ENCODE measurements around the gene HERC2.

DNA sequence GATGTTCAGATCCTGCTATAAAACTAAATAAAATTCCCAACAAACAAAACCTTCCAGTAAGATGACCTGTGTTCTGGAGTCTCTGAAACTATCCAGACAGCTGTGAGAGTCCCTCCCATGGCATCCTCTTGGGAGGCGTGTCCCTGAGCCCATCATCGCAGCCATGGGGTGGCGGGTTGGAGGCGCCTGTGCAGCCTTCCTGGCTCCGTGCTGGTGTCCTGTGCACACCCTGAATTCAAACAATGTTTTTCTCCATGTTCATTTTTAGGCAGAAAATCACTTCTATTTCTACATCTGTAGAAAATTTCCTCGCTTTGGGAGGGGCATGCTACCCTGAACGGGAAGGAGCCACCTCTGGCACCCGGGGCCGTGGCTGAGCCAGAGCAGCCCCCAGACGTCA, 203.4 kb downstream of the HERC2 start:
- TF ChIP-seq, protein P1, sequence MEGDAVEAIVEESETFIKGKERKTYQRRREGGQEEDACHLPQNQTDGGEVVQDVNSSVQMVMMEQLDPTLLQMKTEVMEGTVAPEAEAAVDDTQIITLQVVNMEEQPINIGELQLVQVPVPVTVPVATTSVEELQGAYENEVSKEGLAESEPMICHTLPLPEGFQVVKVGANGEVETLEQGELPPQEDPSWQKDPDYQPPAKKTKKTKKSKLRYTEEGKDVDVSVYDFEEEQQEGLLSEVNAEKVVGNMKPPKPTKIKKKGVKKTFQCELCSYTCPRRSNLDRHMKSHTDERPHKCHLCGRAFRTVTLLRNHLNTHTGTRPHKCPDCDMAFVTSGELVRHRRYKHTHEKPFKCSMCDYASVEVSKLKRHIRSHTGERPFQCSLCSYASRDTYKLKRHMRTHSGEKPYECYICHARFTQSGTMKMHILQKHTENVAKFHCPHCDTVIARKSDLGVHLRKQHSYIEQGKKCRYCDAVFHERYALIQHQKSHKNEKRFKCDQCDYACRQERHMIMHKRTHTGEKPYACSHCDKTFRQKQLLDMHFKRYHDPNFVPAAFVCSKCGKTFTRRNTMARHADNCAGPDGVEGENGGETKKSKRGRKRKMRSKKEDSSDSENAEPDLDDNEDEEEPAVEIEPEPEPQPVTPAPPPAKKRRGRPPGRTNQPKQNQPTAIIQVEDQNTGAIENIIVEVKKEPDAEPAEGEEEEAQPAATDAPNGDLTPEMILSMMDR (IDR thresholded peaks at IDR 0.05; ENCODE audit: low read length): no peak
- TF ChIP-seq EZH2 (IDR thresholded peaks at IDR 0.05; ENCODE audit: borderline replicate concordance, low read length): no peak

Measured in OCI-LY1 (cell line).